Nephron progenitor cell (in vitro differentiated cells): Measurements from ENCODE around the gene CACNA2D3.

ENCODE experiments used
- DNase-seq: peaks from one replicate; pipeline ENCODE4 v3.0.0; 2021
- H3K27ac Mint-ChIP-seq: 2 replicates; pipeline ENCODE4 v1.8.0; 2021; ENCODE audit warnings: mild to moderate bottlenecking, moderate library complexity, mixed read lengths
- H3K27me3 Mint-ChIP-seq: 2 replicates; pipeline ENCODE4 v1.8.0; 2021; ENCODE audit warnings: mild to moderate bottlenecking, low read depth, mixed read lengths; ENCODE audit not compliant: poor library complexity
- H3K36me3 Mint-ChIP-seq: 2 replicates; pipeline ENCODE4 v1.8.0; 2021; ENCODE audit warnings: low read depth, mixed read lengths
- H3K4me1 Mint-ChIP-seq: 2 replicates; pipeline ENCODE4 v1.8.0; 2021; ENCODE audit warnings: mixed read lengths
- H3K4me3 Mint-ChIP-seq: 2 replicates; pipeline ENCODE4 v1.8.0; 2021; ENCODE audit warnings: mild to moderate bottlenecking, moderate library complexity, mixed read lengths
- H3K9me3 Mint-ChIP-seq: 2 replicates; pipeline ENCODE4 v1.8.0; 2021; ENCODE audit warnings: mild to moderate bottlenecking, moderate library complexity, mixed read lengths
- TF ChIP-seq, protein P1 (sequence below): fragments of 200-600 bp; sonication (generic); IDR thresholded peaks from 2 replicates; pipeline ENCODE4 v1.5.0; 2021; ENCODE audit warnings: antibody characterized with exemption

CACNA2D3 gene

DNA sequence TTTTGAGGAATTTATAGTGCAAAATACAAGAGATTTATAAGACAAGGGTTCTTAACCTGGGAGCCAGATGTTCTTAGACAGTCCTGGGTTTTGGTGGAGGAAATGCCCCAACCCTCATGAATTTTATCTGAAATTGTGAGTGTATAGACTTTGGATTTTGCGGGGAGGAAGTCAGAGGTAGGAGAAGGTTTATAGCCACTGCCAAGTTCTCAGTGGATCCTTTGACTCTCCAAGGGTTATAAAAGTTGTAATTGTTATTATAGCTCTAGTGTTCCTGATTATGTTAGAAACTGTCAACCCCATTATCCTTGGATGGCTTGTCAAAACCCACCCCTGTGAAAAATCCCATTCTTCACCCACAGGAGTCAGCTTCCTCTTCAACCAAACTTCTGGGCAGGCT lies 621.9 kb downstream of the CACNA2D3 start:
- Mint-ChIP-seq H3K4me3 (no peak overlapping the region), H3K9me3 (no peaks in the 10 kb centered on the region), H3K27me3 (peaks cover 6% of the 10 kb centered on the region), H3K27ac (no peak overlapping the region), H3K4me1 (no peaks in the 10 kb centered on the region), H3K36me3 (no peaks in the 10 kb centered on the region)
- TF ChIP-seq, protein P1, sequence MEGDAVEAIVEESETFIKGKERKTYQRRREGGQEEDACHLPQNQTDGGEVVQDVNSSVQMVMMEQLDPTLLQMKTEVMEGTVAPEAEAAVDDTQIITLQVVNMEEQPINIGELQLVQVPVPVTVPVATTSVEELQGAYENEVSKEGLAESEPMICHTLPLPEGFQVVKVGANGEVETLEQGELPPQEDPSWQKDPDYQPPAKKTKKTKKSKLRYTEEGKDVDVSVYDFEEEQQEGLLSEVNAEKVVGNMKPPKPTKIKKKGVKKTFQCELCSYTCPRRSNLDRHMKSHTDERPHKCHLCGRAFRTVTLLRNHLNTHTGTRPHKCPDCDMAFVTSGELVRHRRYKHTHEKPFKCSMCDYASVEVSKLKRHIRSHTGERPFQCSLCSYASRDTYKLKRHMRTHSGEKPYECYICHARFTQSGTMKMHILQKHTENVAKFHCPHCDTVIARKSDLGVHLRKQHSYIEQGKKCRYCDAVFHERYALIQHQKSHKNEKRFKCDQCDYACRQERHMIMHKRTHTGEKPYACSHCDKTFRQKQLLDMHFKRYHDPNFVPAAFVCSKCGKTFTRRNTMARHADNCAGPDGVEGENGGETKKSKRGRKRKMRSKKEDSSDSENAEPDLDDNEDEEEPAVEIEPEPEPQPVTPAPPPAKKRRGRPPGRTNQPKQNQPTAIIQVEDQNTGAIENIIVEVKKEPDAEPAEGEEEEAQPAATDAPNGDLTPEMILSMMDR = no peak
- DNase-seq = no peak

DNA sequence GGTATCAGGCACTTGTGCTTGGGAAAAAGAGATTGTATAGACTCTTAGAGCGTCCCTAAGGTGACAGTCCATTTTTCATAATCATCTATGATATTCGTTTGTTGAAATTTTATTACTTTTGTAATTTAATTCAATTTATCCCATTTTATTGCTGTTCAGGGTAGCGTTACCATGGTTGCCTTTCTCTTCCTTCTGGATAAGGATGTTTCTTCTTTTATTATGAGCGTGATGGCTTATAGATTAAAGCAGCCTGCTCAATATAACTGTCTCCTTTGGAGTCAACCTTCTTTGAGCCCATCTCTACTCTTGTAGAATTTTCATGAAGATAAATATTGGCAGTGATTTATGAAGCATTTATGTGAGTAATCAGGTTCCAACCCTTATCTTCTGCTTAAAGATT lies 623.5 kb downstream of the CACNA2D3 start:
- Mint-ChIP-seq H3K4me3 (no peak overlapping the region), H3K9me3 (no peaks in the 10 kb centered on the region), H3K36me3 (no peaks in the 10 kb centered on the region), H3K4me1 (no peaks in the 10 kb centered on the region), H3K27me3 (peaks cover under 1% of the 10 kb centered on the region), H3K27ac (no peak overlapping the region)
- TF ChIP-seq, protein P1 = no peak
- no peak for DNase-seq

DNA sequence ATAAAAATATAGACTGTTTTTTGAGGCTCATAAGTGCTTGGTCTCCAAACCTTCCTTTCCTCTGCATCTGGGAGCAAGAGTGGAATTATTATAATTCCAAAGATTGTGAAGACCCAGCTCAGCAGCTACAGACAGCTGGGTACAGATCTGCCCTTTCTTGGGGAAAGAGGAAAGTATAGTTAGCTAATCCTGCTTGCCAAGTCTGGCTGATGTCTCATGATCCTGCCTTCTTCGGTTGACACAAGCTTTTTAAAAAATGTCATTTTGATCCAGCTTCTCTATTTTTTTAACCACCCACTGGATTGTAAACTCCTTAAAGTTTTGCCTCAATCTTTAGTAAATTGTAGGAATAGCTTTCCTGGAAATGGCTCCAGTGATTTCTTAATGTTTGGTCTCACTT lies 624.4 kb downstream of the CACNA2D3 start:
- H3K9me3 Mint-ChIP-seq = no peaks in the 10 kb centered on the region
- no peak overlapping the region for H3K4me3 Mint-ChIP-seq
- no peaks in the 10 kb centered on the region for H3K4me1 Mint-ChIP-seq
- no peak for DNase-seq
- no peaks in the 10 kb centered on the region for H3K36me3 Mint-ChIP-seq
- no peaks in the 10 kb centered on the region for H3K27me3 Mint-ChIP-seq
- TF ChIP-seq, protein P1 = no peak
- no peak overlapping the region for H3K27ac Mint-ChIP-seq

DNA sequence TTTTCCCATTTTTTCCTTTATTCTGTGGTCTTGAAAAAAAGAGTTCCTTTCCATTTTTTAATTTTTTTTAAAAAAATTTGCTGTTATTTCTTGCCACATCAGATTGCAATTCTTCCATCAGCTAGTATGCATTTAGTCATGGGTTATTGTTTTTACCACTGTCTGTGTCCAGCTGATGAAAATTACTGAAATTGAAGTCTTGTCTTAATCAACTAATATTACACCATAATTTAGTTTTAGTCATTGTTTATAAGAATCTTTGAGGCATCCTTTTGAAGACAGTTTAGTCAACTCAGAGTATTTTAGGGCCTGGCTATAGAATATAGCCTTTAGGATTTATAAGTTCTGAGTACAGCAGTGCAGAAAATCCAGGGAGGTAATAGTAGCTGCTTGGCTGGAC lies 633.4 kb downstream of the CACNA2D3 start:
- Mint-ChIP-seq H3K4me3 (no peak overlapping the region), H3K36me3 (no peaks in the 10 kb centered on the region), H3K27ac (no peak overlapping the region), H3K4me1 (peaks cover 27% of the 10 kb centered on the region), H3K27me3 (peaks cover 6% of the 10 kb centered on the region), H3K9me3 (peaks cover 4% of the 10 kb centered on the region)
- TF ChIP-seq, protein P1 = no peak
- no peak for DNase-seq

DNA sequence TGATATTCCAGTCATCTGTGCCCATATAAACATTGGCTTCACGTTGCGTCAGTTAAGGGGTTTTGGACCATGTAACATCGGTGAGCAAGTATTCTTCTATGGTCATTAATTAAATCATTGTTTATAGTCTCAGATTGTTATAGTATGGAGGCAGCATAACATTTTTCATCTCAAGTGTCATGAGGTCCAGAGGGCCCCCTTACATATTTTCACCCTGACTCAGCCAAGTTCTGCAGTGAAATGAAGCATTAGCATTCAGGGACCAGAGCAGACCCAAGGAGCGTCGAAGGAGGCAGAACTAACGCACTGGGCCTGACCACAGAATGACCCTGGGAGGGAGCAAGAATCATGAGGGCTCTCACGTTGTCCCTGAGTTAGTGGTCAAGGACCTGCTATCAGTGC lies 634.0 kb downstream of the CACNA2D3 start:
- no peak overlapping the region for H3K27ac Mint-ChIP-seq
- H3K36me3 Mint-ChIP-seq = no peaks in the 10 kb centered on the region
- TF ChIP-seq, protein P1 = no peak
- H3K27me3 Mint-ChIP-seq = peaks cover 6% of the 10 kb centered on the region
- peaks cover 4% of the 10 kb centered on the region for H3K9me3 Mint-ChIP-seq
- DNase-seq = no peak
- peaks cover 27% of the 10 kb centered on the region for H3K4me1 Mint-ChIP-seq
- no peak overlapping the region for H3K4me3 Mint-ChIP-seq

DNA sequence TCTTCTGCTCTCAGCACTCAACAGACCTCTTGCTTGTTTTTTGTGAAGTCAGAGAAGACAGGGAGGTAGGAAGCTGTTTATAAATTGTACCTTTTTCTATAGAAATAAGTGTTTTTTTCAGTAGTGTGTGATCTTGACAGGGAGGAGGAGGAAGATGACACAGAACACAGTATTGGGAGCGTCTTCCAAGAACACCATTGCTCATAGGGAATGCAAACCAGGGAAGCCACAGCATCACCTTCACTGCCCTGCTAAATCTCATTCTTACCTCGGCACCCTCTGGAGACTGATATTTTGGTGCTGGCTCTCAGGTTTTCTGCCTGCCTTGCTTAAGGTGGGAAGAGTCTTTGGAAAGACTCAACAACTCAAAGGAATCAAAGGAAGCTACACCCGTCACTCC lies 636.1 kb downstream of the CACNA2D3 start:
- Mint-ChIP-seq H3K27me3 (peaks cover 6% of the 10 kb centered on the region), H3K36me3 (no peaks in the 10 kb centered on the region), H3K4me1 (peaks cover 33% of the 10 kb centered on the region), H3K4me3 (no peak overlapping the region), H3K9me3 (no peaks in the 10 kb centered on the region), H3K27ac (no peak overlapping the region)
- DNase-seq = no peak
- TF ChIP-seq, protein P1 = no peak
